GM12891 (cell line): ENCODE results near the gene TMOD1.

Source experiments
- PAX5 ChIP-seq: IDR thresholded peaks from 2 replicates; pipeline ENCODE4 v1.6.1; 2011; ENCODE audit warnings: low read length, moderate library complexity, mild to moderate bottlenecking; ENCODE audit not compliant: insufficient read depth, severe bottlenecking
- POLR2A ChIP-seq: IDR thresholded peaks from 2 replicates; pipeline ENCODE4 v1.6.1; 2011; ENCODE audit warnings: low read depth, low read length, control low read depth
- POLR2AphosphoS5 ChIP-seq: IDR thresholded peaks from 2 replicates; pipeline ENCODE4 v1.6.1; 2011; ENCODE audit warnings: low read depth, low read length, control low read depth
- POU2F2 ChIP-seq: IDR thresholded peaks from 2 replicates; pipeline ENCODE4 v1.6.1; 2011; ENCODE audit warnings: low read depth, mild to moderate bottlenecking, control low read depth, low read length, moderate library complexity
- SPI1 ChIP-seq: IDR thresholded peaks from 2 replicates; pipeline ENCODE4 v1.6.1; 2011; ENCODE audit warnings: low read depth, low read length, control low read depth
- TAF1 ChIP-seq: IDR thresholded peaks from 2 replicates; pipeline ENCODE4 v1.6.1; 2011; ENCODE audit warnings: low read depth, low read length, control low read depth

DNA sequence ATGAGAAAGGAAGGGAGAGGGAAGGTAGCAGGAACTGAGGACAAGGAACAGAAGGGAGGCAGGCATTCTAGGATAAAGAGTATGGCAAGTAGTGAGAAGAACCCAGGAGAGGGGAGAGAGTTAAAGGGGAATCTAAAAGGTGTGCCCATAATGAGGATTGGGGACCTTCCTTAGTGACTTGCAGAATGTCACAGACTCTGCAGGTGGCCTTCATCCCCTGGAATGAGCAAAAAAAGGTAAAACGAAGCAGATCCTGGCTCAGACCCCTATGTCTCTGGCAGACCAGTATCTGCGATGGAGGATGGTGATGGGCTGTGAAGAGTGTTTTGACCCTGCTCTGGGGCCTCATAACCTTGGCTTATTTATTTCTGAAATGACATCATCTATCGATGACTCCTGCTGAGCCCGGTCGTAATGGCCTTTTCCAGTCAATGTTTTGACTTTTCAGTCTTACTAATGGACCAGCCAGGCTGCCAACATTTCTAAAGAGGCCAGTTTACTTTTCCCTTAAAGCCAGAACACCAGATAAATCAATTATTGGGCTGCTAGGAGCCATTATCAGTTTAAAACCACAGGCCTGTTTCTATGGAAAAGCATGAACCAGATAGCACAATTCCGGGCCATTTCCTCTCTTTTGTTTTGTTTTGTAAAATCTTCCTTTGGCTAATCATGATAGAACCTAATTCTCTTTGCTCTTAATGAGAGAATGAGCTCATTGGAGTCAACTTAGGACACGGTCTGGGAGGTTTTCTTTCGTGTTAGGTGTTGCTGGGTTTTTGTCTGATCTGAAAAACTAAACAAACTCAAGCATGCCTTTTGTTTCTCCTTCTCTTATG lies 3.1 kb downstream of the TMOD1 start:
- TF ChIP-seq POLR2A (no peak), POLR2AphosphoS5 (no peak), SPI1 (no peak), TAF1 (no peak), PAX5 (no peak), POU2F2 (no peak)
